HG02973 (cell line): ENCODE results near the gene ERFE.
"Not testable (repeated sequence)": the region's sequence is repeated elsewhere in the genome, so short reads cannot be mapped to it uniquely, and the experiment has no call there.

ENCODE experiments used
- ATAC-seq: cut with Tn5 transposase; IDR thresholded peaks from one replicate; pipeline ENCODE4 v1.9.1; 2021; ENCODE audit warnings: moderate library complexity; ENCODE audit not compliant: unreplicated experiment

Gene ERFE

GRCh38 chr2:238158509-238159070, at the start of gene ERFE:
TSS of gene ERFE (plus strand) at chr2:238158970. CDS start at chr2:238159008, 38 bp downstream.
- no peak for ATAC-seq

- ATAC-seq = no peak
Observed at GRCh38 chr2:238113611-238114010, 45.2 kb upstream of the ERFE start.

- ATAC-seq = no peak
Observed at GRCh38 chr2:238114331-238114841, 44.4 kb upstream of the ERFE start.

- ATAC-seq = no peak
Observed at GRCh38 chr2:238114851-238115660, 43.7 kb upstream of the ERFE start.

- not testable (repeated sequence) for ATAC-seq
Observed at GRCh38 chr2:238115709-238116108, 43.1 kb upstream of the ERFE start.

- ATAC-seq = no peak
Observed at GRCh38 chr2:238116298-238117198, 42.2 kb upstream of the ERFE start.

GRCh38 chr2:238117199-238118154, 41.3 kb upstream of the ERFE start:
- ATAC-seq = no peak

GRCh38 chr2:238119756-238120462, 38.9 kb upstream of the ERFE start:
- ATAC-seq = no peak

- ATAC-seq = no peak
Observed at GRCh38 chr2:238120463-238121298, 38.1 kb upstream of the ERFE start.

- no peak for ATAC-seq
Observed at GRCh38 chr2:238121511-238122286, 37.1 kb upstream of the ERFE start.

- ATAC-seq = no peak
Observed at GRCh38 chr2:238122287-238123217, 36.2 kb upstream of the ERFE start.

GRCh38 chr2:238123218-238123971, 35.4 kb upstream of the ERFE start:
- ATAC-seq = no peak

- no peak for ATAC-seq
Observed at GRCh38 chr2:238123991-238124470, 34.7 kb upstream of the ERFE start.

GRCh38 chr2:238124488-238125126, 34.2 kb upstream of the ERFE start:
- ATAC-seq = no peak

- ATAC-seq = no peak
Observed at GRCh38 chr2:238125127-238125885, 33.5 kb upstream of the ERFE start.
